SK-N-SH treated with all-trans-retinoic acid at 6 μM for 48 hours (cell line): Measurements from ENCODE around the gene GAGE12J.
"Not testable (repeated sequence)": the region's sequence is repeated elsewhere in the genome, so short reads cannot be mapped to it uniquely, and the experiment has no call there.

Source experiments
- ATAC-seq: fragments of 200-7000 bp; cut with Tn5 transposase; 3 replicates; pipeline ENCODE4 v1.9.1; 2020; ENCODE audit warnings: mild to moderate bottlenecking, moderate library complexity
- ARNTL ChIP-seq: fragments of 450-650 bp; formaldehyde crosslinking; IDR thresholded peaks from 2 replicates; pipeline ENCODE4 v1.5.0; 2020; ENCODE audit warnings: low read depth, mild to moderate bottlenecking, moderate library complexity, borderline replicate concordance
- BACH2 ChIP-seq: fragments of 250-450 bp; sonication (Bioruptor Pico); IDR thresholded peaks from 2 replicates; pipeline ENCODE4 v1.9.0; 2021; ENCODE audit warnings: mild to moderate bottlenecking, borderline replicate concordance
- CSDC2 ChIP-seq: fragments of 250-450 bp; sonication (Bioruptor Pico); IDR thresholded peaks from 2 replicates; pipeline ENCODE4 v1.5.0; 2020; ENCODE audit warnings: mild to moderate bottlenecking, moderate library complexity
- ESRRG ChIP-seq: fragments of 250-450 bp; sonication (Bioruptor Pico); IDR thresholded peaks from 2 replicates; pipeline ENCODE4 v1.6.1; 2021; ENCODE audit warnings: mild to moderate bottlenecking
- ISL1 ChIP-seq: fragments of 250-450 bp; sonication (Bioruptor Pico); IDR thresholded peaks from 2 replicates; pipeline ENCODE4 v2.1.2; 2022; ENCODE audit warnings: mild to moderate bottlenecking, moderate library complexity
- OSR1 ChIP-seq: fragments of 250-450 bp; sonication (Bioruptor Pico); IDR thresholded peaks from 2 replicates; pipeline ENCODE4 v1.8.0; 2022; ENCODE audit warnings: moderate library complexity, mild to moderate bottlenecking, inconsistent platforms
- PPARA ChIP-seq: fragments of 250-450 bp; sonication (Bioruptor Pico); IDR thresholded peaks from 2 replicates; pipeline ENCODE4 v1.5.0; 2020; ENCODE audit warnings: mild to moderate bottlenecking, borderline replicate concordance
- RARB ChIP-seq: fragments of 250-450 bp; sonication (Bioruptor Pico); IDR thresholded peaks from 2 replicates; pipeline ENCODE4 v1.8.0; 2021; ENCODE audit warnings: mild to moderate bottlenecking, moderate library complexity
- SNAI2 ChIP-seq: fragments of 250-450 bp; sonication (Bioruptor Pico); IDR thresholded peaks from 2 replicates; pipeline ENCODE4 v1.5.0; 2020; ENCODE audit warnings: mild to moderate bottlenecking, moderate library complexity
- TCF4 ChIP-seq: fragments of 250-450 bp; sonication (Bioruptor Pico); IDR thresholded peaks from 2 replicates; pipeline ENCODE4 v1.8.0; 2021; ENCODE audit warnings: mild to moderate bottlenecking, moderate library complexity, borderline replicate concordance
- TOX ChIP-seq: fragments of 250-450 bp; sonication (Bioruptor Pico); IDR thresholded peaks from 2 replicates; pipeline ENCODE4 v1.8.0; 2021; ENCODE audit warnings: mild to moderate bottlenecking, moderate library complexity, borderline replicate concordance
- ZFP30 ChIP-seq: fragments of 450-650 bp; formaldehyde crosslinking; IDR thresholded peaks from 2 replicates; pipeline ENCODE4 v1.5.0; 2022; ENCODE audit warnings: mild to moderate bottlenecking, moderate library complexity
- ZNF565 ChIP-seq: fragments of 450-650 bp; formaldehyde crosslinking; conservative IDR thresholded peaks from 2 replicates; pipeline ENCODE4 v1.5.0; 2020; ENCODE audit warnings: low read depth, mild to moderate bottlenecking, moderate library complexity
- ZNF70 ChIP-seq: fragments of 450-650 bp; formaldehyde crosslinking; IDR thresholded peaks from 2 replicates; pipeline ENCODE4 v1.5.0; 2020; ENCODE audit warnings: mild to moderate bottlenecking, moderate library complexity
- TF ChIP-seq, protein P1 (sequence below): fragments of 250-450 bp; sonication (Bioruptor Pico); IDR thresholded peaks from 2 replicates; pipeline ENCODE4 v1.5.1; 2021; ENCODE audit warnings: mild to moderate bottlenecking, moderate library complexity
- TF ChIP-seq, protein P2 (sequence below): fragments of 250-450 bp; sonication (Bioruptor Pico); IDR thresholded peaks from 2 replicates; pipeline ENCODE4 v1.8.0; 2021; ENCODE audit warnings: low read depth, mild to moderate bottlenecking, moderate library complexity, borderline replicate concordance
- TF ChIP-seq, protein P3 (sequence below): fragments of 250-450 bp; sonication (Bioruptor Pico); IDR thresholded peaks from 2 replicates; pipeline ENCODE4 v1.5.0; 2020; ENCODE audit warnings: mild to moderate bottlenecking, moderate library complexity
- TF ChIP-seq, protein P4 (sequence below): fragments of 250-450 bp; sonication (Bioruptor Pico); IDR thresholded peaks from 2 replicates; pipeline ENCODE4 v1.5.1; 2020; ENCODE audit warnings: low read depth, mild to moderate bottlenecking, moderate library complexity
- TF ChIP-seq, protein P5 (sequence below): fragments of 250-450 bp; sonication (Bioruptor Pico); IDR thresholded peaks from 2 replicates; pipeline ENCODE4 v1.8.0; 2020; ENCODE audit warnings: mild to moderate bottlenecking, moderate library complexity, borderline replicate concordance

Gene GAGE12J

DNA sequence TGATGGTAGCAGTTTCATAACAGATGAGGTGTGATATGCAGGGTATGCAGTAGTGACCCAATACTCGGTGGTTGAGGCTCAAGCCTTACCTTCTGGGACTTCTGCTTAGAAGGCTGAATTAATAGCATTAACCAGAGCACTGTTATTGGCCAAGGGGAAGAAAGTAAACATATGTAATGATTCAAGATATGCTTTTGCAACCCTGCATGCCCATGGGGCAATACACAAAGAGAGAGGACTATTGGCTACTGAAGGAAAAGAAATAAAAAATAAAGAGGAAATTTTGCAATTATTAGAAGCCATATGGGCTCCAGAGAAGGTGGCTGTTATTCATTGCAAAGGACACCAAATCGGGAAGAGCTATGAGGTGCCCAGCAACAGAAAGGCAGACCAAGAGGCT lies 9.7 kb upstream of the GAGE12J start:
- TF ChIP-seq TCF4 (CRISPR knock-in tag): no peak
- no peak for TF ChIP-seq OSR1 (CRISPR knock-in tag)
- TF ChIP-seq SNAI2 (CRISPR knock-in tag): no peak
- TF ChIP-seq ZFP30 (CRISPR knock-in tag): no peak
- no peak for TF ChIP-seq PPARA (CRISPR knock-in tag)
- TF ChIP-seq, protein P1, sequence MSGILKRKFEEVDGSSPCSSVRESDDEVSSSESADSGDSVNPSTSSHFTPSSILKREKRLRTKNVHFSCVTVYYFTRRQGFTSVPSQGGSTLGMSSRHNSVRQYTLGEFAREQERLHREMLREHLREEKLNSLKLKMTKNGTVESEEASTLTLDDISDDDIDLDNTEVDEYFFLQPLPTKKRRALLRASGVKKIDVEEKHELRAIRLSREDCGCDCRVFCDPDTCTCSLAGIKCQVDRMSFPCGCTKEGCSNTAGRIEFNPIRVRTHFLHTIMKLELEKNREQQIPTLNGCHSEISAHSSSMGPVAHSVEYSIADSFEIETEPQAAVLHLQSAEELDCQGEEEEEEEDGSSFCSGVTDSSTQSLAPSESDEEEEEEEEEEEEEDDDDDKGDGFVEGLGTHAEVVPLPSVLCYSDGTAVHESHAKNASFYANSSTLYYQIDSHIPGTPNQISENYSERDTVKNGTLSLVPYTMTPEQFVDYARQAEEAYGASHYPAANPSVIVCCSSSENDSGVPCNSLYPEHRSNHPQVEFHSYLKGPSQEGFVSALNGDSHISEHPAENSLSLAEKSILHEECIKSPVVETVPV: no peak
- TF ChIP-seq TOX (CRISPR knock-in tag): no peak
- TF ChIP-seq ZNF565 (CRISPR knock-in tag): no peak
- no peak for TF ChIP-seq ARNTL (CRISPR knock-in tag)
- TF ChIP-seq, protein P2, sequence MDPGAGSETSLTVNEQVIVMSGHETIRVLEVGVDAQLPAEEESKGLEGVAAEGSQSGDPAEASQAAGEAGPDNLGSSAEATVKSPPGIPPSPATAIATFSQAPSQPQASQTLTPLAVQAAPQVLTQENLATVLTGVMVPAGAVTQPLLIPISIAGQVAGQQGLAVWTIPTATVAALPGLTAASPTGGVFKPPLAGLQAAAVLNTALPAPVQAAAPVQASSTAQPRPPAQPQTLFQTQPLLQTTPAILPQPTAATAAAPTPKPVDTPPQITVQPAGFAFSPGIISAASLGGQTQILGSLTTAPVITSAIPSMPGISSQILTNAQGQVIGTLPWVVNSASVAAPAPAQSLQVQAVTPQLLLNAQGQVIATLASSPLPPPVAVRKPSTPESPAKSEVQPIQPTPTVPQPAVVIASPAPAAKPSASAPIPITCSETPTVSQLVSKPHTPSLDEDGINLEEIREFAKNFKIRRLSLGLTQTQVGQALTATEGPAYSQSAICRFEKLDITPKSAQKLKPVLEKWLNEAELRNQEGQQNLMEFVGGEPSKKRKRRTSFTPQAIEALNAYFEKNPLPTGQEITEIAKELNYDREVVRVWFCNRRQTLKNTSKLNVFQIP (CRISPR knock-in tag): no peak
- no peak for TF ChIP-seq BACH2
- TF ChIP-seq, protein P3, sequence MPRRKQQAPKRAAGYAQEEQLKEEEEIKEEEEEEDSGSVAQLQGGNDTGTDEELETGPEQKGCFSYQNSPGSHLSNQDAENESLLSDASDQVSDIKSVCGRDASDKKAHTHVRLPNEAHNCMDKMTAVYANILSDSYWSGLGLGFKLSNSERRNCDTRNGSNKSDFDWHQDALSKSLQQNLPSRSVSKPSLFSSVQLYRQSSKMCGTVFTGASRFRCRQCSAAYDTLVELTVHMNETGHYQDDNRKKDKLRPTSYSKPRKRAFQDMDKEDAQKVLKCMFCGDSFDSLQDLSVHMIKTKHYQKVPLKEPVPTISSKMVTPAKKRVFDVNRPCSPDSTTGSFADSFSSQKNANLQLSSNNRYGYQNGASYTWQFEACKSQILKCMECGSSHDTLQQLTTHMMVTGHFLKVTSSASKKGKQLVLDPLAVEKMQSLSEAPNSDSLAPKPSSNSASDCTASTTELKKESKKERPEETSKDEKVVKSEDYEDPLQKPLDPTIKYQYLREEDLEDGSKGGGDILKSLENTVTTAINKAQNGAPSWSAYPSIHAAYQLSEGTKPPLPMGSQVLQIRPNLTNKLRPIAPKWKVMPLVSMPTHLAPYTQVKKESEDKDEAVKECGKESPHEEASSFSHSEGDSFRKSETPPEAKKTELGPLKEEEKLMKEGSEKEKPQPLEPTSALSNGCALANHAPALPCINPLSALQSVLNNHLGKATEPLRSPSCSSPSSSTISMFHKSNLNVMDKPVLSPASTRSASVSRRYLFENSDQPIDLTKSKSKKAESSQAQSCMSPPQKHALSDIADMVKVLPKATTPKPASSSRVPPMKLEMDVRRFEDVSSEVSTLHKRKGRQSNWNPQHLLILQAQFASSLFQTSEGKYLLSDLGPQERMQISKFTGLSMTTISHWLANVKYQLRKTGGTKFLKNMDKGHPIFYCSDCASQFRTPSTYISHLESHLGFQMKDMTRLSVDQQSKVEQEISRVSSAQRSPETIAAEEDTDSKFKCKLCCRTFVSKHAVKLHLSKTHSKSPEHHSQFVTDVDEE: no peak
- TF ChIP-seq, protein P4, sequence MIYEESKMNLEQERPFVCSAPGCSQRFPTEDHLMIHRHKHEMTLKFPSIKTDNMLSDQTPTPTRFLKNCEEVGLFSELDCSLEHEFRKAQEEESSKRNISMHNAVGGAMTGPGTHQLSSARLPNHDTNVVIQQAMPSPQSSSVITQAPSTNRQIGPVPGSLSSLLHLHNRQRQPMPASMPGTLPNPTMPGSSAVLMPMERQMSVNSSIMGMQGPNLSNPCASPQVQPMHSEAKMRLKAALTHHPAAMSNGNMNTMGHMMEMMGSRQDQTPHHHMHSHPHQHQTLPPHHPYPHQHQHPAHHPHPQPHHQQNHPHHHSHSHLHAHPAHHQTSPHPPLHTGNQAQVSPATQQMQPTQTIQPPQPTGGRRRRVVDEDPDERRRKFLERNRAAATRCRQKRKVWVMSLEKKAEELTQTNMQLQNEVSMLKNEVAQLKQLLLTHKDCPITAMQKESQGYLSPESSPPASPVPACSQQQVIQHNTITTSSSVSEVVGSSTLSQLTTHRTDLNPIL (CRISPR knock-in tag): no peak
- TF ChIP-seq ESRRG (CRISPR knock-in tag): no peak
- TF ChIP-seq, protein P5, sequence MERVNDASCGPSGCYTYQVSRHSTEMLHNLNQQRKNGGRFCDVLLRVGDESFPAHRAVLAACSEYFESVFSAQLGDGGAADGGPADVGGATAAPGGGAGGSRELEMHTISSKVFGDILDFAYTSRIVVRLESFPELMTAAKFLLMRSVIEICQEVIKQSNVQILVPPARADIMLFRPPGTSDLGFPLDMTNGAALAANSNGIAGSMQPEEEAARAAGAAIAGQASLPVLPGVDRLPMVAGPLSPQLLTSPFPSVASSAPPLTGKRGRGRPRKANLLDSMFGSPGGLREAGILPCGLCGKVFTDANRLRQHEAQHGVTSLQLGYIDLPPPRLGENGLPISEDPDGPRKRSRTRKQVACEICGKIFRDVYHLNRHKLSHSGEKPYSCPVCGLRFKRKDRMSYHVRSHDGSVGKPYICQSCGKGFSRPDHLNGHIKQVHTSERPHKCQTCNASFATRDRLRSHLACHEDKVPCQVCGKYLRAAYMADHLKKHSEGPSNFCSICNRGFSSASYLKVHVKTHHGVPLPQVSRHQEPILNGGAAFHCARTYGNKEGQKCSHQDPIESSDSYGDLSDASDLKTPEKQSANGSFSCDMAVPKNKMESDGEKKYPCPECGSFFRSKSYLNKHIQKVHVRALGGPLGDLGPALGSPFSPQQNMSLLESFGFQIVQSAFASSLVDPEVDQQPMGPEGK (CRISPR knock-in tag): no peak
- TF ChIP-seq RARB: no peak
- TF ChIP-seq ZNF70 (CRISPR knock-in tag): no peak
- no peak for TF ChIP-seq CSDC2 (CRISPR knock-in tag)
- no peak for ATAC-seq

DNA sequence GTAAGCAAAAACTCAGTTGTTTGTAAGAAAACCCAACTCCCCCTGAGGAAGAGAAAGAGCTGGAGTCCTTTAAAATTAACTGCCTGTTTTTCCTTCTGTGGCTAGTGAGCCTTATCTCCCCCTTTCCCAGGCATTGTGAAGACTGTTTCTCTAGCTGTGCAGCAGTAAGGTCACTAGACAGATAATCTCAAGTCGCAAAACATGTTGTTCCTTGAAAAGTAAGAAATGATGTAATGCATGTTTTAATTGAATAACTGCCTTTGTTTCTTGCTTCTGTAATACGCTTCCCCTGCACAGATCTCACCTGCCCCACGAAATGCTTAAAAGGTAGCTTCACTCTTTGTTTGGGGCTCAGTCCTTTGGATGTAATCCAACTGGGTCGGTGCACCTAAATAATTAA lies 5.8 kb upstream of the GAGE12J start:
- no peak for TF ChIP-seq ISL1 (CRISPR knock-in tag)
- TF ChIP-seq, protein P5 (CRISPR knock-in tag): no peak
- no peak for TF ChIP-seq SNAI2 (CRISPR knock-in tag)
- no peak for TF ChIP-seq ZNF70 (CRISPR knock-in tag)
- no peak for ATAC-seq

DNA sequence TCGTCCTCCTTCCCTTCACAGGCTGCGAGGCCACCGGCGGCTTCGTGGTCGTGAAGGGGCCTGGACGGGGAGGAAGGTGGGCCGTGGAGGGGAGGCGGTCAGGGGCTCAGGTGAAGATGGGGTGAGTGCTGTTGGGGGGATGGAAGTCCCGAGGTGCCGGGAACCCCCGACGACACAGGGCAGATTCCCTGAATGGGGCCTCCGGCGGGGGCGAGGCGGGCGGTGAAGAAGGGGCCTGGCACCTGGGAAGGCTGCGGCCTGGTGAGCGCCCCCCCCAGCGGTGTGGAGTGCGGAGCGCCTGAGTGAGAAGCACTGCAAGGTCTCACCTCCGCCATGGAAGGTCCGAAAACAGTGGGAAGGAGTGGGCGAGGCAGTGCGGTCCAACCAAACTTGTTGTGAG lies 429 bp downstream of the GAGE12J start:
- ATAC-seq: not testable (repeated sequence)

DNA sequence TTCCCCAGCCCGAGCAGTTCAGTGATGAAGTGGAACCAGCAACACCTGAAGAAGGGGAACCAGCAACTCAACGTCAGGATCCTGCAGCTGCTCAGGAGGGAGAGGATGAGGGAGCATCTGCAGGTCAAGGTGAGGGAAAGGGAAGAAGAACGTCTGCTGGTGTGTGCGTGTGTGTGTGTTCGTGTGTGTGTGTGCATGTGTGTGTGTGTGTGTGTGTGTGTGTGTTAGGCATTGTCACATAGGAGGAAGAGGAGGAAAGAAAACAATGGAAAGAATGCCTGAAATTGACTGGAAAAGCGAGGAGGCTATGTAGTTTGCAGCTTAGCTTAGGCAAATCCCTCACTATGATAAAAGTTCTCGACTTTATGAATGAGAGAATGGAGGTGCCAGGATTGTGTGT lies 1.9 kb downstream of the GAGE12J start:
- not testable (repeated sequence) for ATAC-seq

DNA sequence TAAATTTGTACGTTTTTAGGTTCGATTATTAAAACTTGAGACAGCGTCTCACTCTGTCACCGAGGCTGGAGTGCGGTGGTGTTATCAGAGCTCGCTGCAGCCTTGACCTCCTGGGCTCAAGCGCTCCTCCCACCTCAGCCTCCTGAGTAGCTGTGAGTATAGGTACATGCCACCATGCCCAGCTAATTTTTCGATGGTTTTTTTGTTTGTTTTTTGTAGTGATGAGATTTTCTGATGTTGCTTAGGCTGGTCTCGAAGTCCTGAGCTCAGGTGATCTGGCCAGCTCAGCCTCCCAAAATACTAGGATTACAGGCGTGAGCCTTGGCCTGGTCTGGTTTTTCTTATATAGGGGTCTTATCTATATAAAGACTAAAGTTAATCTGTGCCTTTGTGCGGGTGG lies 8.6 kb downstream of the GAGE12J start:
- not testable (repeated sequence) for ATAC-seq

DNA sequence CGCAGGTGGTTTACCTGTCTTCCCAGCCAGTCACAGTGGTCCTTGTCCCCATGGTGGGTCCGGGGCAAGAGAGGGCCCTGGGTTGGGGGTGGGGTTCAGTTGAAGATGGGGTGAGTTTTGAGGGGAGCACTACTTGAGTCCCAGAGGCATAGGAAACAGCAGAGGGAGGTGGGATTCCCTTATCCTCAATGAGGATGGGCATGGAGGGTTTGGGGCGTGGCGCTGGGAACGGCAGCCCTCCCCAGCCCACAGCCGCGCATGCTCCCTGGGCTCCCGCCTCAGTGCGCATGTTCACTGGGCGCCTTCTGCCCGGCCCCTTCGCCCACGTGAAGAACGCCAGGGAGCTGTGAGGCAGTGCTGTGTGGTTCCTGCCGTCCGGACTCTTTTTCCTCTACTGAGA lies 9.4 kb downstream of the GAGE12J start, which contains the start of gene GAGE13:
Gene GAGE13 (plus strand): TSS at position 301 of the 400 bp plus-strand sequence. CDS start 1,156 bp downstream, outside the sequence.
- ATAC-seq: not testable (repeated sequence)

DNA sequence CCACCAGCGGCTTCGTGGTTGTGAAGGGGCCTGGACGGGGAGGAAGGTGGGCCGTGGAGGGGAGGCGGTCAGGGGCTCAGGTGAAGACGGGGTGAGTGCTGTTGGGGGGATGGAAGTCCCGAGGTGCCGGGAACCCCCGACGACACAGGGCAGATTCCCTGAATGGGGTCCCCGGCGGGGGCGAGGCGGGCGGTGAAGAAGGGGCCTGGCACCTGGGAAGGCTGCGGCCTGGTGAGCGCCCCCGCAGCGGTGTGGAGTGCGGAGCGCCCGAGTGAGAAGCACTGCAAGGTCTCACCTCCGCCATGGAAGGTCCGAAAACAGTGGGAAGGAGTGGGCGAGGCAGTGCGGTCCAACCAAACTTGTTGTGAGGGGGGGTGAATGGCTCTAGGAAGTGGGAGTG lies 10.0 kb downstream of the GAGE12J start:
- not testable (repeated sequence) for ATAC-seq

DNA sequence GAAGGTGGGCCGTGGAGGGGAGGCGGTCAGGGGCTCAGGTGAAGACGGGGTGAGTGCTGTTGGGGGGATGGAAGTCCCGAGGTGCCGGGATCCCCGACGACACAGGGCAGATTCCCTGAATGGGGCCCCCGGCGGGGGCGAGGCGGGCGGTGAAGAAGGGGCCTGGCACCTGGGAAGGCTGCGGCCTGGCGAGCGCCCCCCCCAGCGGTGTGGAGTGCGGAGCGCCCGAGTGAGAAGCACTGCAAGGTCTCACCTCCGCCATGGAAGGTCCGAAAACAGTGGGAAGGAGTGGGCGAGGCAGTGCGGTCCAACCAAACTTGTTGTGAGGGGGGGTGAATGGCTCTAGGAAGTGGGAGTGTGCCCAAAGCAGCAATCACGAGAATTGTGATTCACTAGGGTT lies 19.6 kb downstream of the GAGE12J start:
- not testable (repeated sequence) for ATAC-seq
